CD4-positive, alpha-beta T cell treated with Interleukin-17A for 4 hours (primary cell): ENCODE measurements around the gene CD274.
"Not testable (repeated sequence)": the region's sequence is repeated elsewhere in the genome, so short reads cannot be mapped to it uniquely, and the experiment has no call there.

Experiments used
- DNase-seq: peaks from one replicate; pipeline ENCODE4 v3.0.0-alpha.2; 2020; ENCODE audit warnings: mixed read lengths

Gene CD274

DNA sequence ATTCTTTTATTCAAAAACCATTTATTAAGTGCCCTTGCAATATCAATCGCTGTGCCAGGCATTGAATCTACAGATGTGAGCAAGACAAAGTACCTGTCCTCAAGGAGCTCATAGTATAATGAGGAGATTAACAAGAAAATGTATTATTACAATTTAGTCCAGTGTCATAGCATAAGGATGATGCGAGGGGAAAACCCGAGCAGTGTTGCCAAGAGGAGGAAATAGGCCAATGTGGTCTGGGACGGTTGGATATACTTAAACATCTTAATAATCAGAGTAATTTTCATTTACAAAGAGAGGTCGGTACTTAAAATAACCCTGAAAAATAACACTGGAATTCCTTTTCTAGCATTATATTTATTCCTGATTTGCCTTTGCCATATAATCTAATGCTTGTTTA is 18.5 kb downstream of the CD274 start:
- no peak for DNase-seq

GRCh38 chr9:5470122-5470521 is 19.8 kb downstream of the CD274 start:
- no peak for DNase-seq

- DNase-seq: no peak
These were observed 20.5 kb downstream of the CD274 start for GRCh38 chr9:5470816-5471215.

GRCh38 chr9:5475611-5476010 is 25.3 kb downstream of the CD274 start:
- not testable (repeated sequence) for DNase-seq

GRCh38 chr9:5478206-5478605 is 27.9 kb downstream of the CD274 start:
- no peak for DNase-seq

DNA sequence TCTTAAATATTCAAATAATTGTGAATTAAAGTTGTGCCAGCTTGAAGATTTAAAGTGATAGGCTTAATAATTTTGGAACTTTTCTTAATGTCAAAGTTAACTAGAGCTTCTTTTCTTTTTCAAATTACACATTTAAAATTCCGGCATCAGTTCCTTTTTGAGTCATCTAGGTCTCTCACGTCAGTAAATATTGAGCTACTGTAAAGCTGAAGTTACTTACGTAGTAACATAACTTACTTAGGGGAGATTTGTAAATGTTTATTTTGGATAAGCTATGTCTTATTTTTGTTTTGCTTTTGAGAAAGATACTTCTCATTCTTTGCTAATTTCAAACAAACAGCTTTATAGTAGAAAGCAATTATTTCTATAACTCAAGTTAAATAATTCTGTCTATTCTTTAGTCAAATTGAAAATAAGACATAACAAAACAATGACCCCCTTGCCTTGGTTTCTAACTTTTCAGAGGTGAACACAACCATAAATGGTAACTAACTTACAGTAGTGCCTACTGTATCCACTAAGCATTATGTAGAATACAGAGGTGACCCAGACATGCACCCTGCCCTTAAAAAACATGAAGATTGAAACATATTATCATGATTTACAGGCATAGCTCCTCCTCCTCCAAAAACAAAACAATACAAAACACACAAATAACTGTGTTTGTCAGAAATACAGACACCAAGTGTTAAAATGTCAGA is 29.8 kb downstream of the CD274 start:
- no peak for DNase-seq

GRCh38 chr9:5480919-5481318 is 30.6 kb downstream of the CD274 start:
- DNase-seq: no peak

- DNase-seq: no peak
These were observed 31.1 kb downstream of the CD274 start for GRCh38 chr9:5481322-5482040.

DNA sequence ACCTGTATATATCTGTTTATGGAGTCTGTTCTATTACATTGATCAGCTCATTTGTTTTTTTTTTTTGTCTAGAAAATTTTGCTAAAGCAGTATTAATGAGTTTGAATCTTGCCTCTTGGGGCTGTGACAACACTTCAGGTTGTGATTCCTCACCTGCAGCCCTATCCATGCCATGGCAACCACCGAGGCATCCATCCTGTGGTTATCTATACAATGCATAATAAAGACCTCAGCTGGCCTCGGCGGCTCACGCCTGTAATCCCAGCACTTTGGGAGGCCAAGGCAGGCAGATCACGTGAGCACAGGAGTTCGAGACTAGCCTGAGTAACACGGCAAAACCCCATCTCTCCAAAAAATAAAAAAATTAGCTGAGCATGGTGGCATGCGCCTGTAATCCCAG is 31.9 kb downstream of the CD274 start:
- DNase-seq: no peak

DNA sequence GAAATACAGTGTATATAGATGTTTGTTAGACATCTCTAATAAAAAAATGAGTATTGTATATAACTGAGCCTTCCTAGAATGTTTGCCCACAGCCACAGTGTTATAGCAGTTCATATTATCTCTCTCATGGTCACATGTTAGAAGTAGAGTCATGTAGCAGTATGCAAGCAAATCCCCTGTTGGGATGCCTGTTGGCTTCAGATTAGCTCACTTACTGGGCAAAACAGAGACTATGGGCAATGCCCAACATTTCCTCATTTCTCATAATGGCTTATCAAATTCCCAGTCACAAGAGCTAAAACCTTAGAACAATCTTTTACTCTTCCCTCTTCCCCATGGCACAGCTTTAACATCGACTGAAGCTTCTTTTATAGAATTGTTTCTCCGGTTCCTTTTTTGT is 33.0 kb downstream of the CD274 start:
- no peak for DNase-seq

- DNase-seq: no peak
These were observed 35.2 kb downstream of the CD274 start for GRCh38 chr9:5485378-5486085.

- DNase-seq: no peak
These were observed 36.6 kb downstream of the CD274 start for GRCh38 chr9:5486988-5487387.

GRCh38 chr9:5488221-5489008 is 38.1 kb downstream of the CD274 start:
- no peak for DNase-seq

DNA sequence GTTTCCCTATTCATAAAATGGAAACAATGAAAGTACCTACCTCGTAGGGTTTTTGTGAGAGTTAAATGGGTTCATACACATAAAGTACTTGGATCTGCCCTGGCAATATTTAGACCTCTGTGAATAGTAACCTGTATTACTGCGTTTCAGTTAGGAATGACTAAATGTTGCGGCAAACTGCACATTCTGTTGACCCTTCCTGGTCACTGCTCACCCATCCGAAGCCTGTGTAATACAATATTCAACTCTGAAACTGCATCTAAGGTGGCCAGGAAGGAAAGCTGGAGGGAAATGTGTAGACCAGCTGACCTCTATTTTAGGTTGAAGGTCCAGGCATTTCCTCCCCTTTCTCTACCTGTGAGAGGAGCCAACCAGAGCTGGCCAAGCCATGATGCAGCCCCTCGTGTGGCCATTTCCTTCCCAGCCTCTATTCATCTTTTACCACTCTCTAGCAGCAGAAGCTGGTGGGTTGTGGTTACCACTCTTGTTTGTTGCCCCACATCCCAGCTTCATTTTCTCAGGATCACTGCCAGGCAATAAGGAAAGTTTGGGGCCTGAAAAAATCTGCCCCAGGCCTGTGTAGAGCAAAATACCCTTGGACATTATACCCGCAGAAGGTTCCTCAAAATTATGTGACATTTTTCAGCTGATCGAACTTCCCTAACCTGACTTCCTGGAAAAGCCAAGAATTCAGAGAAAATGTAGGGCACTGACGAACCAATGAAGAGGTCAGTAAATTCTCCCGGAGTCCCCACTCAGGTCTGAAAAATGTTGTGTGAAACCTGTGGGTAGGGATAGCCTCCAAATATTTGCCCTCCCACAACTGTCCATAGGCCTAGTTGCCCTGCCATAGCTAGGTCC is 39.5 kb downstream of the CD274 start:
- no peak for DNase-seq

DNA sequence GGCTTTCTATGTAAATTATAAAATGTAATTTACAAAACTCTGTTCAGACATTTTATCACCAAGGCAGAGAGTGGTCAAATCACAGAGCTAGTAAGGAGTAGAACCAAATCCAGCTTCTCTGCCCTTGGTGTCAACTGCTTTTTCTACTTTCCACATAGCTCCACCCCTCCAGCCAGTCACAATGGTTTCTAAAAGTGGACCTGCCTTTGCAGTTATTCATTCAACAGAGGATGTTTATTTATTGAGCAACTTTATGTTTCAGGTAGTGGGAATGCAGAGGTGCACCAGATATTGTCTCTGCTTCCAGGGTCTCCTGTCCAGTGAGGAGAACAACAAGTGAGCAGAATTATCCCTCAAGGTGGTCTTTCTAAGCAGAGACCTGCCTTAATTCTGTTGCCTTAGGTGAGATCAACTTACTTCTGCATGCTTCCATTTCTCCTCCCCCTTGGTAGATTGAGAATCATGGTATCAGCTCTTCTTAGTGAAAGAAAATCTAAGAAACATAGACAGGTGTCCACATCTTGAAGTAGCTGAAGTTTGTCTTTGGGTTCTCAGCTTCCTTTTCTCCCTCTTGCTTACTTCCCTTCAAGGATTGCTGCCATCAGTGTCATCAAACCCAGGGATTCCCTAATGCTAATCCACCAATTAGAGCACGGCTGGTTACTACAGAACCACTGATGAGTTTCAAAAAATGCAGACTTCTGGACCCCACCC is 42.8 kb downstream of the CD274 start:
- no peak for DNase-seq

GRCh38 chr9:5493679-5494511 is 43.6 kb downstream of the CD274 start:
- no peak for DNase-seq

DNA sequence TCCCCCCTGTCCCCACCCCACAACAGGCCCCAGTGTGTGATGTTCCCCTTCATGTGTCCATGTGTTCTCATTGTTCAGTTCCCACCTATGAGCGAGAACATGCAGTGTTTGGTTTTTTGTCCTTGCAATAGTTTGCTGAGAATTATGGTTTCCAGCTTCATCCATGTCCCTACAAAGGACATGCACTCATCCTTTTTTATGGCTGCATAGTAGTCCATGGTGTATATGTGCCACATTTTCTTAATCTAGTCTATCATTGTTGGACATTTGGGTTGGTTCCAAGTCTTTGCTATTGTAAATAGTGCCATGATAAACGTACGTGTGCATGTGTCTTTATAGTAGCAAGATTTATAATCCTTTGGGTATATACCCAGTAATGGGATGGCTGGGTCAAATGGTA is 44.4 kb downstream of the CD274 start:
- DNase-seq: not testable (repeated sequence)

DNA sequence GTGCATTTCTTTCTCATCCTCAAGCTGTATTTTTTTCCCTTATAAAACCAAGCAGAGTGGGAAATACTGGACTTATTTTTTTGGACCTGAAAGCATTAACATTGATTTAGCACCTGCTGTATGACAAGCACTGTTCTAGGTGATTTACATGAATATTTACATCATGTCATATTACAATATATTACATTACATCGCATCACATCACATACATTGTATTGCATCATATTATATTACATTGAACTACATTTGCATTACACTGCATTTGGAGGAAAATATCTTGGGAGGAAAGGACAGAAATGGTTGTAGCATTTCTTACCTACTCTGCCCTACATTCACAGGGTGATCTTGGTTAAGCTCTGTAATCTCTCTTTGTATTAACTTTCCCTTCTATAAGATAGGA is 48.8 kb downstream of the CD274 start:
- no peak for DNase-seq

- DNase-seq: no peak
These were observed 49.6 kb downstream of the CD274 start for GRCh38 chr9:5499889-5500398.
